ENCODE data around the gene CALD1. TPM values are rescaled to one million over a fixed set of nuclear protein-coding genes. Genes with fewer than 3 reads are reported as not detected.

Gene CALD1
- total RNA-seq, 1 donor from 2014 or later = 95.4 TPM

DNA sequence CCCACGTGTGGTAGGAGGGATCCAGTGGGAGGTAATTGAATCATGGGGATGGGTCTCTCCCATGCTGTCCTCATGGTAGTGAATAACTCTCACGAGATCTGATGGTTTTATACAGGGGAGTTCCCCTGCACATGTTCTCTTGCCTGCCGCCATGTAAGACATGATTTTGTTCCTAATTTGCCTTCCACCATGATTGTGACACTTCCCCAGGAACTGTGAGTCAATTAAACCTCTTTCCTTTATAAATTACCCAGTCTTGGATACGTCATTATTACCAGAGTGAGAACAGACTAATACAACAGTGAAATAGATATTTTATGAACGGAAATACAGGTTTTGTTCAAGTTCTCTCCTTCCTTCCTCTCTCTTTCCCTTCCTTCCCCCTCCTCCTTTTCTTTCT, 15.8 kb downstream of the CALD1 start:
- Mint-ChIP-seq H3K36me3 (ENCODE audit: insufficient read depth) (peaks cover 8% of the 10 kb centered on the region), H3K27me3 (no peaks in the 10 kb centered on the region), H3K4me1 (ENCODE audit: low read depth) (peaks cover 2% of the 10 kb centered on the region), H3K4me3 (ENCODE audit: low read depth) (no peak overlapping the region), H3K9me3 (ENCODE audit: low read depth) (peaks cover 6% of the 10 kb centered on the region), H3K27ac (no peak overlapping the region)
- DNase-seq (ENCODE audit: low spot score, unreplicated experiment) = no peak
- TF ChIP-seq, protein P1, sequence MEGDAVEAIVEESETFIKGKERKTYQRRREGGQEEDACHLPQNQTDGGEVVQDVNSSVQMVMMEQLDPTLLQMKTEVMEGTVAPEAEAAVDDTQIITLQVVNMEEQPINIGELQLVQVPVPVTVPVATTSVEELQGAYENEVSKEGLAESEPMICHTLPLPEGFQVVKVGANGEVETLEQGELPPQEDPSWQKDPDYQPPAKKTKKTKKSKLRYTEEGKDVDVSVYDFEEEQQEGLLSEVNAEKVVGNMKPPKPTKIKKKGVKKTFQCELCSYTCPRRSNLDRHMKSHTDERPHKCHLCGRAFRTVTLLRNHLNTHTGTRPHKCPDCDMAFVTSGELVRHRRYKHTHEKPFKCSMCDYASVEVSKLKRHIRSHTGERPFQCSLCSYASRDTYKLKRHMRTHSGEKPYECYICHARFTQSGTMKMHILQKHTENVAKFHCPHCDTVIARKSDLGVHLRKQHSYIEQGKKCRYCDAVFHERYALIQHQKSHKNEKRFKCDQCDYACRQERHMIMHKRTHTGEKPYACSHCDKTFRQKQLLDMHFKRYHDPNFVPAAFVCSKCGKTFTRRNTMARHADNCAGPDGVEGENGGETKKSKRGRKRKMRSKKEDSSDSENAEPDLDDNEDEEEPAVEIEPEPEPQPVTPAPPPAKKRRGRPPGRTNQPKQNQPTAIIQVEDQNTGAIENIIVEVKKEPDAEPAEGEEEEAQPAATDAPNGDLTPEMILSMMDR (IDR thresholded peaks at IDR 0.05; ENCODE audit: unreplicated experiment) = no peak

DNA sequence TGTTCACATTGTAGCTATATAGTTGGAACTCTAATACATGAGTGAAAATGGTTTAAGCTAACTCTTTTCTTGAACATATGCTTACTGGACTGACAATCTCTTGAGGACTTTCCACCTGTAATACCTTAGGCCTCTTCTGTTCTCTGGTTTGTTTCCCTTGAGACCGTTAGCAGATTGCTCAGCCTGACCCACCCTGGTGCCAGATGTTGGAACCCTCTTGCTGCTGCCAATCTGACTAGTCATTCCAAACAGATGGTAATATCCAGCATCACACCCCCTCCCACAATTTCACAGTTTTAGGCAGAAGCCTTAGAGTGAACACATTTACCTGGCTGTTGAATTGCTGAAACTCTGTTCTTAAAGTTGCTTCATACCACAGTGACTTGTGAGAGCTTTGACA, 18.7 kb downstream of the CALD1 start:
- no peak for DNase-seq (ENCODE audit: low spot score, unreplicated experiment)
- Mint-ChIP-seq H3K4me3 (ENCODE audit: low read depth) (no peak overlapping the region), H3K36me3 (ENCODE audit: insufficient read depth) (peaks cover 6% of the 10 kb centered on the region), H3K9me3 (ENCODE audit: low read depth) (peaks cover 9% of the 10 kb centered on the region), H3K4me1 (ENCODE audit: low read depth) (no peaks in the 10 kb centered on the region), H3K27ac (no peak overlapping the region), H3K27me3 (no peaks in the 10 kb centered on the region)
- TF ChIP-seq, protein P1 (IDR thresholded peaks at IDR 0.05; ENCODE audit: unreplicated experiment) = no peak

DNA sequence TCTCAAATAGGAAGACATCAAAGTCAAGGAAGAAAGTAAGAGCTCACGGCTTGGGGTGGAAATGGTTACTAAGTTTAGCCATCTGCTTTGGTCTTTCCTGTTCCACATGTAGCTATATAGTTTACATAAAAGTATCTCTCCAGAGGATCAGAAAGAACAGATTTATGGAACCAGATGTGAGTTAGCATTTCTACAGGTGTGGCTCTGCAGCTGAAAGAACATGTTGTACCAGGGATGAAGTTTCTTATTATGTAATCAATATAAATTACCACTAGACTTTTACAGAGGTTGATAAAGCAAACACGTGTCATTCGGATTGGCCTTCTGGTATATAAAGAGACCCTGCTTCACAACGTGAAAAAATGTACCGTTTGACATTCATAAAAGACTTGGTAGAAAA, 19.9 kb downstream of the CALD1 start:
- Mint-ChIP-seq H3K4me3 (ENCODE audit: low read depth) (no peak overlapping the region), H3K9me3 (ENCODE audit: low read depth) (peaks cover 6% of the 10 kb centered on the region), H3K36me3 (ENCODE audit: insufficient read depth) (peaks cover 9% of the 10 kb centered on the region), H3K4me1 (ENCODE audit: low read depth) (no peaks in the 10 kb centered on the region), H3K27me3 (no peaks in the 10 kb centered on the region), H3K27ac (no peak overlapping the region)
- no peak for DNase-seq (ENCODE audit: low spot score, unreplicated experiment)
- TF ChIP-seq, protein P1 (IDR thresholded peaks at IDR 0.05; ENCODE audit: unreplicated experiment) = no peak

DNA sequence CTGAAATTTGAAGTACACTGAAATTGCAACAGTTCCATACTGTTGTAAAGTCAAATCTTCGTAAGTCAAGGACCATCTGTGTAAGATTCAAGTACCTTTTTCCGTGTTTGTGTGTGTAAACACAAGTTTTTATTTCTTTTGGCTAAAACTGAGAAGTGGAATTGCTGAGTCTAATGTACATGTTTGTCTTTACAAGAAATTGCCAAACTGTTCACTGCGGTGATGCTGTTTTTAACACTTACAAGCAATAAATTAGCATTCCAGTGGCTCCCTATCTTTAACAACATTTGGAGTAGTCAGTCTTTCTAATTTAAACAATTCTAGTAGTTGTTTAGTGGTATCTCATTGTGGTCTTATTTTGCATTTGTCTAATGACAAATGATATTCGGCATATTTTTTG, 23.3 kb downstream of the CALD1 start:
- H3K27me3 Mint-ChIP-seq = no peaks in the 10 kb centered on the region
- peaks cover 10% of the 10 kb centered on the region for H3K9me3 Mint-ChIP-seq (ENCODE audit: low read depth)
- H3K4me3 Mint-ChIP-seq (ENCODE audit: low read depth) = no peak overlapping the region
- H3K36me3 Mint-ChIP-seq (ENCODE audit: insufficient read depth) = peaks cover 12% of the 10 kb centered on the region
- H3K27ac Mint-ChIP-seq = no peak overlapping the region
- no peaks in the 10 kb centered on the region for H3K4me1 Mint-ChIP-seq (ENCODE audit: low read depth)
- TF ChIP-seq, protein P1 (IDR thresholded peaks at IDR 0.05; ENCODE audit: unreplicated experiment) = no peak
- no peak for DNase-seq (ENCODE audit: low spot score, unreplicated experiment)

DNA sequence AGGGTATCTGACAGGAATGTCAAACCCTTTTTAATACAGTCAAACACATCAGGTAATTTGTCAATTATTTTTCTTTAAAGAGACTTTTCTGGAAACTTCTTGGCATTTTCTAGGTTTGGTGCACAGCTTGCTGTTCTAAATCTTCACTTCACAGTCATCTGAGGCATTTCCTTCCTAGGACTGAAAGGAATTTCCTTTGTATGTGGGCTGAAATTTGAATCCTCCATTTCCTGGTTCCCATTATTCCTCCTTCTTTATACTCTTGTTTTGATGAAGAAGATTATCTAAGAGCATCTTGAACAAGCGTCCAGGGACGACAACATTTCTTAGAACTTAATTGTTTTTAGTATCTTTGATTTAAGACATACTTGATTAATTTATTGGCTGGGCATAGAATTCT, 24.9 kb downstream of the CALD1 start:
- no peak overlapping the region for H3K4me3 Mint-ChIP-seq (ENCODE audit: low read depth)
- H3K27me3 Mint-ChIP-seq = no peaks in the 10 kb centered on the region
- H3K4me1 Mint-ChIP-seq (ENCODE audit: low read depth) = no peaks in the 10 kb centered on the region
- no peak overlapping the region for H3K27ac Mint-ChIP-seq
- peaks cover 10% of the 10 kb centered on the region for H3K9me3 Mint-ChIP-seq (ENCODE audit: low read depth)
- H3K36me3 Mint-ChIP-seq (ENCODE audit: insufficient read depth) = peaks cover 12% of the 10 kb centered on the region
- TF ChIP-seq, protein P1 (IDR thresholded peaks at IDR 0.05; ENCODE audit: unreplicated experiment) = no peak
- DNase-seq (ENCODE audit: low spot score, unreplicated experiment) = no peak

Measured in progenitor cell of endocrine pancreas (in vitro differentiated cells).